Measurements from ENCODE around the gene FARSA.

FARSA gene

GRCh38 chr19:12875086-12875485, 58.4 kb downstream of the FARSA start:
- no peak for TF ChIP-seq GATA3 (IDR thresholded peaks at IDR 0.05; ENCODE audit: low read depth, low read length)
- TF ChIP-seq GATA2 (IDR thresholded peaks at IDR 0.05; ENCODE audit: low read depth, low read length) = no peak

- TF ChIP-seq GATA2 (IDR thresholded peaks at IDR 0.05; ENCODE audit: low read depth, low read length) (no peak), GATA3 (IDR thresholded peaks at IDR 0.05; ENCODE audit: low read depth, low read length) (no peak)
Observed at GRCh38 chr19:12873891-12874745, 59.4 kb downstream of the FARSA start.

GRCh38 chr19:12872941-12873890, 60.3 kb downstream of the FARSA start:
- TF ChIP-seq GATA3 (IDR thresholded peaks at IDR 0.05; ENCODE audit: low read depth, low read length) = no peak

Data from SH-SY5Y (cell line).